GM10847 (cell line): ENCODE results near the gene ATRAID.

Experiments
- POLR2A ChIP-seq: IDR thresholded peaks from 2 replicates; pipeline ENCODE4 v1.6.1; 2011; ENCODE audit not compliant: insufficient read length; ENCODE audit errors: extremely low read depth

ATRAID gene

GRCh38 chr2:27186613-27187345, 25.1 kb upstream of the ATRAID start:
- no peak for TF ChIP-seq POLR2A

DNA sequence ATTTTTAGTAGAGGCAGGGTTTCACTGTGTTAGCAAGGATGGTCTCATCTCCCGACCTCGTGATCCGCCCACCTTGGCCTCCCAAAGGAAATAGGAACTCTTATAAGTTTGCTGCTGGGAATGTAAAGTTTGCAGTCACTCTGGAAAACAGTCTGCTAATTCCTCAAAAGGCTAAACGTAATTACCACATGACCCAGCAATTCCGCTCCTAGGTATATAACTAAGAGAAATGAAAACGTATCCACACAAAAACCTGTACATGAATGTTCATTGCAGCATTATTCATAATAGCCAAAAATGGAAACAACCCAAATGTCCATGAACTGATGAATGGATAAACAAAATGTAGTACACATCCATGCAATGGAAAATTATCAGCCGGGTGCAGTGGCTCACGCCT, 21.9 kb upstream of the ATRAID start:
- no peak for TF ChIP-seq POLR2A

DNA sequence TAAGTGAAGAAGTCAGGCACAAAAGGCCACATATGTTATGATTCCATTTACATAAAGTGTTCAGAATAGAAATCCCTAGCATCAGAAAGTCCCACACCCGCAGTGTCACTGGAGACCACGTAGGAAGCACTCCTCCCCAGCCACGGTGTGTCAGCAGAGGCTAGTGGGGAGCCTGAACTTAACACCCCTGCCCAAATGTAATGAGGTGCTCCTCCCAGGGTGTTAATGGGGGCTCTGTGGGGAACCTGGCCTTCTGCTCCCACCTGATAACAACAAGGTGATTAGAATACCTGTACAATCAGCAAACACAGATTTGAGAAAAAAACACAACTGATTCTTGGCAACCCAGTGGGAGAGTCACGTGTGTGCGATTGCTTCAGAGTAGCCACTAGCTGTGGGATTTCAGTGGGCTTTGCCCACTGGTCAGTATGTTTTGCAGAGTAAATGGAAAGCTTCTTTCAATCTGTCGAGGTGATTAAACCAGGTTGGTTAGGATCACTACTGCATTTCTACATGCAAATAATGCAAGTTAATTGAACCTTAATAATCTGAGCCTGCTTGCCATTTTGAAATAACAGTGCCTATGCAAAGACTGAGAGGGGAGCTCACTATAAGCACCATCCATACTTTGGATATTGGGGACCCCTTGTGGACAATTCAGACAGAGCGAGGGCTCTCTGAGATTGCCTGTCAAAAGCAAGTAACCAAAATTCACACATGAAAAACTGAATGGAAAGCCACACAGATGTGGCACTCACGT, 20.6 kb upstream of the ATRAID start:
- TF ChIP-seq POLR2A = no peak

- TF ChIP-seq POLR2A = no peak
Observed at GRCh38 chr2:27194538-27195354, 17.1 kb upstream of the ATRAID start.

DNA sequence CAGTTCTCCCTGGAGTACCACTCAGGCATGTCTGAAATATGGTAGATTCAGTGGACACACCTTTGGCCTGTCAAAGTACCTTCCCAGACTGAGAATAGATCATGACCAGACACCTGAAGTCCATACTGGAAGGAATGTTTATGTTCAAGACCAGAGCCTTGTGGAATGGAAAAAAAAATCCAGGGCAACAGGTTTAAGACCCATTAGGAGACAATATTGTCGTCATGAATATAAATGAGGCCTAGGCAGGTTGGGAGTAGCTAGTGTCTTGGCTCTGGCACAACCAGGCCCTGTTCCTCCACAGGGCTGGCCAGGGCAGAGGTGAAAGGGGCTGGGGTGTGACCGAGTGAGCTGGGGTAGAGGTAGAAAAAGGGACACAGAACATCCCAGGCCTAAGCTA, 13.2 kb upstream of the ATRAID start:
- TF ChIP-seq POLR2A = no peak

DNA sequence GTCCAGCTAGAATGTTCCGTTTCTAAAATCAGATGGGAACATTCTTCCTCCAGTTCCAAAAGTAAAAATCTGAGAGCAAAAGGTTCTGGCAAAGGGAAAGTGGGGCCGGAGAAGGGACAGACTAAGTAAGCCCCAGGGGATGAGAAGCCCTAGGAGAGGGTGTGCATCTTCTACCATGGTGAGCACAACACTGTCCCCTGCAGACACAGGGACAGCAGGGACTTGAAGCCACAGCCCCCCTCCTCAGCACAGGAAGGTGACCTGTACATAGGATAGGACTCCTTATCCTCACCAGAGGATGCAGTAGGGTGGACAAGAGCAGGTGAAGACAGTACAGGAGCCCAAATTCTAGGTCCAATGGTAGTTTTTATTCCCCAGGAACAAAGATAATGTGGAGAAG, 12.6 kb upstream of the ATRAID start:
- no peak for TF ChIP-seq POLR2A

- TF ChIP-seq POLR2A = no peak
Observed at GRCh38 chr2:27201675-27202074, 10.2 kb upstream of the ATRAID start.

DNA sequence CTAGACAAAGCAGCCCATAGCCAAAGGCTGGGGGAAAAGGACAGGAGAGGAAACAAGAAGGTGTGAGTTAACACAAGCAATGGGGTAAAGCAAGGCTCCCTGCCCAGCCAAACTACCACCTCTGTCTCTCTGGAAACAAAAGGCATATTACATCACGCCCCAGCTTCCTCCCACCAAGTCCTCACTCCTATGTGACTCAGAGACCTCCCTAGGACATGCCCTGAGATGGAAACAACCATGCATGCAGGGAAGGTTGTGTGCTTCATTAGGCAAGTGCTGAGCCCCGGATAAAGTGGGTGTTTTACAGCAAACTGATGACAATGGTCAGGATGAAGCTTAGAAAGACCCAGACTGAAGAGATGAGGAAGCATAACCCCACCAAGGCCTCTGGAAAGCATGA, 9.0 kb upstream of the ATRAID start:
- no peak for TF ChIP-seq POLR2A

- TF ChIP-seq POLR2A = no peak
Observed at GRCh38 chr2:27203741-27204140, 8.1 kb upstream of the ATRAID start.

DNA sequence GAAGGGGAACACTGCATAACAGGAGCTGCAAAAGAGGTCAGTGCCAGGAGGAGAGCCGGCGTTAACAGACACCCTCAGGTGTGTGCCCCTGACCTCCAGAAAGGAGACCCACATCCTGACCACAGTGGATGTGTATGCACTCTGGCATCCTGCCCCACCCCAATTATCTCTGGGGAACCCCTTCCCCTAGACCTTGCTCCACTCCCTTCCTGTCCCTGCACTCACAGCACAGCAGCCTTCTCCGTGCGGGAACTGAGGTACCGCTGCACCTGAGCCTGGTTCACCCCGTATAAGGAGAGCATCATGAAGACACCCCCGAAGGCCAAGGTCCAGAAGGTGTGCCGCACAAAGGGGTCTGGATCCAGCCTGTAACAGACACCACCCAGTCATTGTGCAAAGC, 7.3 kb upstream of the ATRAID start:
- no peak for TF ChIP-seq POLR2A

GRCh38 chr2:27205206-27205605, 6.6 kb upstream of the ATRAID start:
- TF ChIP-seq POLR2A = no peak

DNA sequence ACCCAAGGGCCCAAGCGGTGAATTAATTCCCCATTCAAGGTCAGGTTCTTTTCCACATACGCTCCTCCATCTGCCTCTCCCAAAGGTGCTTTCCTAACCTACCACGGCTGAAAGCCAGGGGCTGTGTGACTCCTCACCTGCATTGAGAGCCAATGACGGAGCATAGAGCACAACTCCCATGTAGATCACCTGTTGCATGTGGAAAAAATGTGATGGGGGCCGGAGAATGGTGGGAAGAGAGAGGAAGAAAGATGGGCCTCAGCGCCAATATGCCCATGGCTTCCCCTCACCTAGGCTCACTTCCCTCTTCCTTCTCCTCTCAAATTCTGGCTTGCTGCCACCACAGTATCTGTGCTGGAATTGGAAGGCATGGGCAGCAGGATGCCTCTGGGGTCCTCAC, 5.5 kb upstream of the ATRAID start:
- no peak for TF ChIP-seq POLR2A

- no peak for TF ChIP-seq POLR2A
Observed at GRCh38 chr2:27208486-27209050, 3.3 kb upstream of the ATRAID start.

DNA sequence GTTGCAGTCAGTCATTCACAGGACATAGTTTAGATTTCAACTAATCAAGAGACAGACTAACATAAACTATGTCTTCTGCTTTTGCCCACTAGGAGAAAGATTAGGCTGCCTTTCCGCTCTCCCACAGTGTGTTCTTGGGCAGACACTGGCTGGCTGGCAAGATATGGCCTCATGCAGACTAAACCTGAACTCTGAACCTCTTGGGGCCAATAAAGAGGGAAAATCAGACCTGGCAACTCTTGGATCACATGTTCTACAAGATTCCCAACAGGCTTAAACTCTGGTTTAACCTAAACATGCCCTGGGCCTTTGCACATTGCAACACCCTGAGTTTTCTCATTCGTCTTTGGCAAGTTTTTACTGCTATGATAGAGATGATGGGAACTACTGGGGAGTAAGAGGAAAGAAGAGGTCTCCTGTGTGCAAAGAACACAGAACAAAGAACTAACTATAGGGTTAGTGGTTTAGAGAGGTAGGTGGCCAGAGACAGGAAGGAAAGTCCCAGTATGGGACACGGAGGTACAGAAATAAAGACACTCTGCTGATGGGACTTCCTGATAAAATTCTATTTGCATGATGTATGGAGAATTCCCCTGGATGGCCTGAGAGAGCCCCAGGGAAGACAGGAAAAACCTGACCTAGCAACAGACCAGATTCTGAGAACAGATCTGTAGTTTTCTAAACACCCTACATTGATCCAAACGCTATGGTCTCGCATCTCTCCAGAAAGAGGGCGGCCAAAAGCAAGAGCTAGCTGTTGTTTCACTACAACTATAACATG, 2.0 kb upstream of the ATRAID start:
- no peak for TF ChIP-seq POLR2A
